ENCODE data around the gene RAB1B. TPM values are rescaled to one million over a fixed set of nuclear protein-coding genes. Genes with fewer than 3 reads are reported as not detected.
A peak's percentile ranks its signal among the peaks of the same experiment; 100 is the strongest.

Gene RAB1B
- total RNA-seq, 4 donors from 2014 or later: 89.8 to 141 (median 131) TPM

GRCh38 chr11:66268952-66269905 is 790 bp downstream of the RAB1B start:
- whole genome bisulfite sequencing, 2 donors (ENCODE audit: low coverage in 1 of 2): 0 to 2% methylated on average over 1 to 32 of the region's 32 CpGs
- H3K36me3 ChIP-seq: peaks cover 0 to 28% (median 14%) of the 10 kb centered on the region in 4 donors
- H3K27ac ChIP-seq: peak overlapping the region; percentile 92 to 99 (median 97)
- peaks cover 23 to 31% (median 24%) of the 10 kb centered on the region in 4 donors for H3K4me1 ChIP-seq
- intact Hi-C loops (cut with DNase I; ENCODE audit: low total_unique reads) (no loop called here), in situ Hi-C loops (cut with MboI; ENCODE audit: low pct_ligation_motif_present in 1 of 4, low pct_unique_long_range_greater_than_20kb in 1 of 4, low sequenced_read_pairs in 3 of 4) (no loop called here)
- peak overlapping the region; percentile 62 to 96 (median 90) for H3K4me3 ChIP-seq
- TF ChIP-seq POLR2AphosphoS5 (IDR thresholded peaks at IDR 0.05): no peak
- TF ChIP-seq POLR2A (IDR thresholded peaks at IDR 0.05): no peak
- peak in 2 of 5 experiments; percentile 36 to 39 for TF ChIP-seq CTCF (IDR thresholded peaks at IDR 0.05)
- no peak for TF ChIP-seq EP300 (IDR thresholded peaks at IDR 0.05; ENCODE audit: low read depth)
- no peak for DNase-seq
- H3K9me3 ChIP-seq: no peaks in the 10 kb centered on the region
- no peaks in the 10 kb centered on the region for H3K27me3 ChIP-seq

GRCh38 chr11:66271816-66272215 is 3.4 kb downstream of the RAB1B start:
- Histone ChIP-seq H3K4me1 (peaks cover 17 to 25% (median 17%) of the 10 kb centered on the region in 4 donors), H3K27me3 (no peaks in the 10 kb centered on the region), H3K9me3 (no peaks in the 10 kb centered on the region), H3K4me3 (no peak overlapping the region), H3K36me3 (peaks cover 0 to 40% (median 21%) of the 10 kb centered on the region in 4 donors), H3K27ac (no peak overlapping the region)
- DNase-seq: no peak
- TF ChIP-seq CTCF (IDR thresholded peaks at IDR 0.05): no peak
- no peak for TF ChIP-seq POLR2A (IDR thresholded peaks at IDR 0.05)
- TF ChIP-seq POLR2AphosphoS5 (IDR thresholded peaks at IDR 0.05): no peak
- TF ChIP-seq EP300 (IDR thresholded peaks at IDR 0.05; ENCODE audit: low read depth): no peak
- intact Hi-C loops (cut with DNase I; ENCODE audit: low total_unique reads) (no loop called here), in situ Hi-C loops (cut with MboI; ENCODE audit: low pct_ligation_motif_present in 1 of 4, low pct_unique_long_range_greater_than_20kb in 1 of 4, low sequenced_read_pairs in 3 of 4) (no loop called here)
- WGBS, 2 donors (ENCODE audit: low coverage in 1 of 2): 92% methylated on average over 7 of the region's 7 CpGs; no CpG with 5 or more reads in 1 of the 2 donors

- WGBS, 2 donors (ENCODE audit: low coverage in 1 of 2): 92% methylated on average over 2 of the region's 2 CpGs; no CpG with 5 or more reads in 1 of the 2 donors
- in situ Hi-C loops (cut with MboI; ENCODE audit: low pct_ligation_motif_present in 1 of 4, low pct_unique_long_range_greater_than_20kb in 1 of 4, low sequenced_read_pairs in 3 of 4): no loop called here
- H3K27me3 ChIP-seq: no peaks in the 10 kb centered on the region
- no peaks in the 10 kb centered on the region for H3K9me3 ChIP-seq
- H3K36me3 ChIP-seq: peaks cover 0 to 40% (median 21%) of the 10 kb centered on the region in 4 donors
- no peak overlapping the region for H3K27ac ChIP-seq
- intact Hi-C loops (cut with DNase I; ENCODE audit: low total_unique reads): no loop called here
- peaks cover 13 to 25% (median 15%) of the 10 kb centered on the region in 4 donors for H3K4me1 ChIP-seq
- DNase-seq: no peak
- no peak for TF ChIP-seq EP300 (IDR thresholded peaks at IDR 0.05; ENCODE audit: low read depth)
- no peak for TF ChIP-seq CTCF (IDR thresholded peaks at IDR 0.05)
- no peak for TF ChIP-seq POLR2AphosphoS5 (IDR thresholded peaks at IDR 0.05)
- TF ChIP-seq POLR2A (IDR thresholded peaks at IDR 0.05): no peak
- H3K4me3 ChIP-seq: no peak overlapping the region
These were observed 4.2 kb downstream of the RAB1B start for GRCh38 chr11:66272596-66272995.

GRCh38 chr11:66274219-66274618 is 5.8 kb downstream of the RAB1B start:
- Histone ChIP-seq H3K4me1 (peaks cover 13 to 28% (median 21%) of the 10 kb centered on the region in 4 donors), H3K27ac (no peak overlapping the region), H3K27me3 (no peaks in the 10 kb centered on the region), H3K9me3 (no peaks in the 10 kb centered on the region), H3K4me3 (no peak overlapping the region), H3K36me3 (peaks cover 0 to 40% (median 21%) of the 10 kb centered on the region in 4 donors)
- intact Hi-C loops (cut with DNase I; ENCODE audit: low total_unique reads) (no loop called here), in situ Hi-C loops (cut with MboI; ENCODE audit: low pct_ligation_motif_present in 1 of 4, low pct_unique_long_range_greater_than_20kb in 1 of 4, low sequenced_read_pairs in 3 of 4) (no loop called here)
- DNase-seq: no peak
- WGBS, 2 donors (ENCODE audit: low coverage in 1 of 2): 58% methylated on average over 1 of the region's 1 CpG; no CpG with 5 or more reads in 1 of the 2 donors
- TF ChIP-seq POLR2AphosphoS5 (IDR thresholded peaks at IDR 0.05) (no peak), CTCF (IDR thresholded peaks at IDR 0.05) (no peak), EP300 (IDR thresholded peaks at IDR 0.05; ENCODE audit: low read depth) (no peak), POLR2A (IDR thresholded peaks at IDR 0.05) (no peak)

Data from transverse colon (tissue), 4 donors.